IMR-90 (cell line): ENCODE measurements around the gene B4GALNT2. TPM values are rescaled to one million over a fixed set of nuclear protein-coding genes. Genes with fewer than 3 reads are reported as not detected.

Experiments
- ATAC-seq: fragments of 200-7000 bp; cut with Tn5 transposase; 2 replicates; pipeline ENCODE4 v1.9.1; 2020; ENCODE audit warnings: low read depth, mild to moderate bottlenecking, moderate library complexity
- BruUV-seq: library from RNA; stranded (reverse); fragments of 400-500 nt; replicated peaks from 2 replicates; lab custom pipeline; 2021; lab: Mats Ljungman, UMichigan
- CTCF ChIA-PET: fragments of 300-600 bp; formaldehyde crosslinking; extraction: SDS; loops from one replicate; lab custom pipeline; 2021; ENCODE audit warnings: antibody characterized with exemption; lab: Yijun Ruan, JAX
- POLR2A ChIA-PET: fragments of 300-600 bp; sonication (Branson Sonifier 250); formaldehyde crosslinking; loops from one replicate; lab custom pipeline; 2022; ENCODE audit warnings: antibody characterized with exemption; ENCODE audit not compliant: unreplicated experiment; lab: Charles Lee
- DNase-seq: peaks from one replicate; pipeline ENCODE4 v3.0.0; 2013
- H2AFZ ChIP-seq: replicated peaks from 2 replicates; pipeline ENCODE3; 2013; ENCODE audit warnings: low read length, mild to moderate bottlenecking; ENCODE audit not compliant: poor library complexity
- H2AK5ac ChIP-seq: 2 replicates; pipeline ENCODE4 v1.6.1; 2013; ENCODE audit warnings: low read depth, low read length, inconsistent platforms
- H2AK9ac ChIP-seq: replicated peaks from 2 replicates; pipeline ENCODE3; 2013; ENCODE audit warnings: mild to moderate bottlenecking, low read depth, low read length, moderate library complexity; ENCODE audit not compliant: poor library complexity
- H2BK120ac ChIP-seq: 2 replicates; pipeline ENCODE4 v1.6.1; 2013; ENCODE audit warnings: low read depth, low read length, inconsistent platforms
- H2BK15ac ChIP-seq: 3 replicates; pipeline ENCODE4 v1.6.1; 2013; ENCODE audit warnings: low read depth, low read length, inconsistent platforms
- H2BK20ac ChIP-seq: 2 replicates; pipeline ENCODE4 v1.6.1; 2013; ENCODE audit warnings: low read depth, mild to moderate bottlenecking, inconsistent platforms, low read length, moderate library complexity
- H2BK5ac ChIP-seq: 2 replicates; pipeline ENCODE4 v1.6.1; 2013; ENCODE audit warnings: mild to moderate bottlenecking, low read depth, low read length, inconsistent platforms; ENCODE audit not compliant: poor library complexity, severe bottlenecking
- H3K14ac ChIP-seq: replicated peaks from 2 replicates; pipeline ENCODE4 v1.6.1; 2013; ENCODE audit warnings: low read depth, low read length, inconsistent platforms
- H3K18ac ChIP-seq: 2 replicates; pipeline ENCODE4 v1.6.1; 2013; ENCODE audit warnings: low read depth, low read length, control low read depth
- H3K23ac ChIP-seq: 2 replicates; pipeline ENCODE4 v1.6.1; 2013; ENCODE audit warnings: low read depth, low read length, inconsistent platforms
- H3K27ac ChIP-seq: 2 replicates; pipeline ENCODE4 v1.5.1; 2013; ENCODE audit warnings: mild to moderate bottlenecking, control low read depth, low read length; ENCODE audit not compliant: insufficient read depth
- H3K27me3 ChIP-seq: 2 replicates; pipeline ENCODE4 v1.6.1; 2013; ENCODE audit warnings: low read length; ENCODE audit not compliant: control insufficient read depth, insufficient read depth
- H3K36me3 ChIP-seq: 2 replicates; pipeline ENCODE4 v1.6.1; 2013; ENCODE audit warnings: low read length, mixed read lengths; ENCODE audit not compliant: control insufficient read depth, insufficient read depth
- H3K4ac ChIP-seq: 2 replicates; pipeline ENCODE4 v1.6.1; 2013; ENCODE audit warnings: low read depth, low read length, inconsistent platforms
- H3K4me1 ChIP-seq: 2 replicates; pipeline ENCODE4 v1.6.1; 2013; ENCODE audit warnings: low read length, mixed read lengths; ENCODE audit not compliant: control insufficient read depth, insufficient read depth
- H3K4me2 ChIP-seq: 2 replicates; pipeline ENCODE4 v1.6.1; 2013; ENCODE audit warnings: low read depth, mild to moderate bottlenecking, control low read depth, low read length, moderate library complexity
- H3K4me3 ChIP-seq: 2 replicates; pipeline ENCODE4 v1.5.1; 2013; ENCODE audit warnings: low read depth, mild to moderate bottlenecking, control low read depth, low read length, moderate library complexity; ENCODE audit not compliant: insufficient read depth
- H3K56ac ChIP-seq: 2 replicates; pipeline ENCODE4 v1.6.1; 2013; ENCODE audit warnings: low read length, inconsistent platforms; ENCODE audit not compliant: insufficient read depth; ENCODE audit errors: extremely low read depth
- H3K79me1 ChIP-seq, 2 experiments: 2 replicates each; pipeline ENCODE4 v1.6.1; 2013; ENCODE audit warnings: low read length in 2 of 2, inconsistent platforms in 1 of 2, low read depth in 1 of 2
- H3K9ac ChIP-seq: 2 replicates; pipeline ENCODE4 v1.6.1; 2013; ENCODE audit warnings: low read depth, low read length, control low read depth
- H3K9me1 ChIP-seq: 2 replicates; pipeline ENCODE4 v1.6.1; 2013; ENCODE audit warnings: low read length, inconsistent platforms; ENCODE audit not compliant: insufficient read depth
- H3K9me3 ChIP-seq: 2 replicates; pipeline ENCODE4 v1.6.1; 2013; ENCODE audit warnings: low read length; ENCODE audit not compliant: control insufficient read depth, insufficient read depth
- H4K20me1 ChIP-seq: 2 replicates; pipeline ENCODE4 v1.6.1; 2013; ENCODE audit warnings: low read length, inconsistent platforms; ENCODE audit not compliant: insufficient read depth
- H4K5ac ChIP-seq: 2 replicates; pipeline ENCODE4 v1.6.1; 2013; ENCODE audit warnings: mild to moderate bottlenecking, low read depth, low read length, control low read depth
- H4K8ac ChIP-seq, 2 experiments: 2 replicates each; pipeline ENCODE4 v1.6.1; 2013; ENCODE audit warnings: low read depth in 2 of 2, low read length in 2 of 2, control low read depth in 1 of 2, inconsistent platforms in 1 of 2
- H4K91ac ChIP-seq: 2 replicates; pipeline ENCODE4 v1.6.1; 2013; ENCODE audit warnings: low read depth, low read length, inconsistent platforms; ENCODE audit not compliant: insufficient read depth
- BHLHE40 ChIP-seq: fragments of 150-350 bp; IDR thresholded peaks from 2 replicates; pipeline ENCODE4 v1.6.1; 2016; ENCODE audit warnings: mild to moderate bottlenecking, low read depth, low read length
- CEBPB ChIP-seq: IDR thresholded peaks from 2 replicates; pipeline ENCODE4 v1.6.1; 2012; ENCODE audit warnings: low read depth, low read length, improper control_type of control experiment
- CHD1 ChIP-seq: IDR thresholded peaks from 2 replicates; pipeline ENCODE4 v1.6.1; 2012; ENCODE audit warnings: low read depth, low read length, improper control_type of control experiment
- FOS ChIP-seq: fragments of 150-350 bp; IDR thresholded peaks from 2 replicates; pipeline ENCODE4 v1.6.1; 2016; ENCODE audit warnings: low read depth, low read length
- MAFK ChIP-seq: IDR thresholded peaks from 2 replicates; pipeline ENCODE4 v1.6.1; 2012; ENCODE audit warnings: low read depth, low read length, improper control_type of control experiment
- MAZ ChIP-seq: IDR thresholded peaks from 2 replicates; pipeline ENCODE4 v1.6.1; 2012; ENCODE audit warnings: low read depth, mild to moderate bottlenecking, low read length, improper control_type of control experiment, moderate library complexity, borderline replicate concordance
- MXI1 ChIP-seq: IDR thresholded peaks from 2 replicates; pipeline ENCODE4 v1.6.1; 2012; ENCODE audit warnings: low read depth, mild to moderate bottlenecking, low read length, moderate library complexity, borderline replicate concordance
- NFE2L2 ChIP-seq: fragments of 150-350 bp; IDR thresholded peaks from 2 replicates; pipeline ENCODE4 v1.6.1; 2016; ENCODE audit warnings: low read depth, mild to moderate bottlenecking, low read length
- POLR2A ChIP-seq: IDR thresholded peaks from 2 replicates; pipeline ENCODE4 v1.6.1; 2012; ENCODE audit warnings: mild to moderate bottlenecking, low read depth, low read length
- RAD21 ChIP-seq: IDR thresholded peaks from 2 replicates; pipeline ENCODE4 v1.6.1; 2012; ENCODE audit warnings: low read length, improper control_type of control experiment
- RCOR1 ChIP-seq: IDR thresholded peaks from 2 replicates; pipeline ENCODE4 v1.6.1; 2012; ENCODE audit warnings: mild to moderate bottlenecking, low read length, improper control_type of control experiment; ENCODE audit not compliant: insufficient replicate concordance
- RFX5 ChIP-seq: IDR thresholded peaks from 2 replicates; pipeline ENCODE4 v1.8.0; 2012; ENCODE audit warnings: low read depth, mild to moderate bottlenecking, low read length, moderate library complexity
- SMC3 ChIP-seq: fragments of 150-350 bp; IDR thresholded peaks from 2 replicates; pipeline ENCODE4 v1.6.1; 2016; ENCODE audit warnings: low read depth, mild to moderate bottlenecking, antibody characterized with exemption, low read length, moderate library complexity
- WGBS, 2 experiments: methylation state at CpG; one replicate each; pipeline versions ENCODE4 v1.1.5 to v1.1.7; 2013; ENCODE audit warnings: missing lambda C conversion rate in 2 of 2; ENCODE audit not compliant: insufficient read length in 1 of 2; ENCODE audit errors: extremely low coverage in 2 of 2; 5-methylcytosine and 5-hydroxymethylcytosine counted together
- dilution Hi-C: fragments of 300-500 bp; cut with HindIII; formaldehyde crosslinking; loops from one replicate; pipeline ENCODE4 v1.14.3; 2018; ENCODE audit warnings: low sequenced_read_pairs; ENCODE audit not compliant: unreplicated experiment
- in situ Hi-C: fragments of 300-500 bp; cut with MboI; formaldehyde crosslinking; loops from 3 replicates; pipeline ENCODE4 v1.14.3; 2019; ENCODE audit warnings: low sequenced_read_pairs, inconsistent platforms, mixed read lengths
- intact Hi-C: fragments of 100-400 bp; cut with micrococcal nuclease; formaldehyde crosslinking; loops from 2 replicates; pipeline ENCODE4 v1.10.0; 2022
- polyA plus RNA-seq, 3 experiments: library from polyadenylated mRNA; depleted of rRNA; stranded (reverse); fragments of >200 nt; gene quantifications; 2 replicates each; pipeline ENCODE4 v1.2.3, GENCODE V29; 2012; ENCODE audit warnings: low replicate concordance in 1 of 3
- total RNA-seq: library from RNA; depleted of rRNA; stranded (reverse); fragments of >200 nt; gene quantifications from 2 replicates; pipeline ENCODE4 v1.2.3, GENCODE V29; 2012
- TF ChIP-seq, protein P1 (sequence below): conservative IDR thresholded peaks from 2 replicates; pipeline ENCODE4 v1.5.1; 2012; ENCODE audit warnings: mild to moderate bottlenecking, low read depth, low read length, improper control_type of control experiment
- TF ChIP-seq, protein P2 (sequence below): fragments of 150-350 bp; IDR thresholded peaks from 2 replicates; pipeline ENCODE4 v1.6.1; 2017; ENCODE audit warnings: mild to moderate bottlenecking, antibody characterized with exemption, low read length, low read depth

Gene B4GALNT2
- total and polyA plus RNA-seq, 2 of the 4 experiments (the other 2 are of a cell fraction), result not detected

DNA sequence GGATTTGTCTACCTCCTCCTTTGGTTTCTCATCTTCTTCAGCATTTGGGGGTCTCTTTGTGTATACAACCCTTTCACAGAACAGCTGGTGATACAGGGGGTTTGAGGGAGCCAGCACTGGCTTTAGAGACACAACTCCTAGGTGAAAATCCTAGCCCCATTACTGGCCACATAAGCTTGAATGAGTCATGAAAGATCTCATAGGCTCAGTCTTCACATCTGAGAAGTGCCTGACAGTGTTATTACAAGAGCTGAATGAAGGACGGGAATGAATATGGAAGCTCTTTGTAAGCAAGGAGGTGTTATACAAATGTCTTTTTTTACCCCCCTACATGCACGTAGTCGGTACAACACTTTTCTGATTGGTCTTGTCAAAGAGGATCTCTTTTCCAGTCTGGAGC is 1.7 kb upstream of the B4GALNT2 start:
- Histone ChIP-seq H2AK5ac (no peak overlapping the region), H2AK9ac (no peak overlapping the region), H3K23ac (no peak overlapping the region), H2BK120ac (no peak overlapping the region), H3K4me3 (no peak overlapping the region), H3K4me1 (no peaks in the 10 kb centered on the region), H4K5ac (no peak overlapping the region), H2BK15ac (no peak overlapping the region), H3K4ac (no peak overlapping the region), H2BK5ac (no peak overlapping the region), H3K9ac (no peak overlapping the region), H3K9me1 (0 out of 2 replicates have a peak, but pooled peaks cover 3% of the 10 kb centered on the region), H2AFZ (no peak overlapping the region), H3K9me3 (peaks cover 11% of the 10 kb centered on the region), H4K8ac (no peak overlapping the region), H3K4me2 (no peak overlapping the region), H3K79me1 (no peaks in the 10 kb centered on the region), H4K20me1 (no peaks in the 10 kb centered on the region), H4K91ac (no peak overlapping the region), H2BK20ac (no peak overlapping the region), H3K27ac (no peak overlapping the region), H3K14ac (no peak overlapping the region), H3K18ac (no peak overlapping the region), H3K36me3 (no peaks in the 10 kb centered on the region), H3K56ac (no peak overlapping the region), H3K27me3 (peaks cover 17% of the 10 kb centered on the region)
- in situ Hi-C loops, result no loop called here
- TF ChIP-seq CEBPB, result no peak
- TF ChIP-seq, protein P1, sequence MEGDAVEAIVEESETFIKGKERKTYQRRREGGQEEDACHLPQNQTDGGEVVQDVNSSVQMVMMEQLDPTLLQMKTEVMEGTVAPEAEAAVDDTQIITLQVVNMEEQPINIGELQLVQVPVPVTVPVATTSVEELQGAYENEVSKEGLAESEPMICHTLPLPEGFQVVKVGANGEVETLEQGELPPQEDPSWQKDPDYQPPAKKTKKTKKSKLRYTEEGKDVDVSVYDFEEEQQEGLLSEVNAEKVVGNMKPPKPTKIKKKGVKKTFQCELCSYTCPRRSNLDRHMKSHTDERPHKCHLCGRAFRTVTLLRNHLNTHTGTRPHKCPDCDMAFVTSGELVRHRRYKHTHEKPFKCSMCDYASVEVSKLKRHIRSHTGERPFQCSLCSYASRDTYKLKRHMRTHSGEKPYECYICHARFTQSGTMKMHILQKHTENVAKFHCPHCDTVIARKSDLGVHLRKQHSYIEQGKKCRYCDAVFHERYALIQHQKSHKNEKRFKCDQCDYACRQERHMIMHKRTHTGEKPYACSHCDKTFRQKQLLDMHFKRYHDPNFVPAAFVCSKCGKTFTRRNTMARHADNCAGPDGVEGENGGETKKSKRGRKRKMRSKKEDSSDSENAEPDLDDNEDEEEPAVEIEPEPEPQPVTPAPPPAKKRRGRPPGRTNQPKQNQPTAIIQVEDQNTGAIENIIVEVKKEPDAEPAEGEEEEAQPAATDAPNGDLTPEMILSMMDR, result no peak
- TF ChIP-seq MAFK, result no peak
- no peak for TF ChIP-seq NFE2L2
- no peak for TF ChIP-seq RCOR1
- TF ChIP-seq MXI1, result no peak
- TF ChIP-seq RFX5, result no peak
- no peak for TF ChIP-seq CHD1
- no peak for TF ChIP-seq BHLHE40
- TF ChIP-seq SMC3, result no peak
- TF ChIP-seq FOS, result no peak
- TF ChIP-seq MAZ, result no peak
- TF ChIP-seq POLR2A, result no peak
- no peak for TF ChIP-seq RAD21
- TF ChIP-seq, protein P2, sequence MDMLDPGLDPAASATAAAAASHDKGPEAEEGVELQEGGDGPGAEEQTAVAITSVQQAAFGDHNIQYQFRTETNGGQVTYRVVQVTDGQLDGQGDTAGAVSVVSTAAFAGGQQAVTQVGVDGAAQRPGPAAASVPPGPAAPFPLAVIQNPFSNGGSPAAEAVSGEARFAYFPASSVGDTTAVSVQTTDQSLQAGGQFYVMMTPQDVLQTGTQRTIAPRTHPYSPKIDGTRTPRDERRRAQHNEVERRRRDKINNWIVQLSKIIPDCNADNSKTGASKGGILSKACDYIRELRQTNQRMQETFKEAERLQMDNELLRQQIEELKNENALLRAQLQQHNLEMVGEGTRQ, result no peak
- ChIA-PET CTCF (no interaction called here), POLR2A (no interaction called here)
- dilution Hi-C loops, result no loop called here
- ATAC-seq (no peak), DNase-seq (peak; percentile 33)
- no CpG with 5 or more reads among the region's 3 CpGs for WGBS, 2 experiments
- BruUV-seq, result no TSS peak
- intact Hi-C loops, result no loop called here
